Measurements from ENCODE around the gene LDAF1. TPM values are rescaled to one million over a fixed set of nuclear protein-coding genes. Genes with fewer than 3 reads are reported as not detected.
"Not testable (repeated sequence)": the region's sequence is repeated elsewhere in the genome, so short reads cannot be mapped to it uniquely, and the experiment has no call there.

LDAF1 gene
- total RNA-seq, 3 donors from 2014 or later (not counting 1 experiment from before 2014, with no cell fraction given): 4.6 to 12.9 (median 5.9) TPM

GRCh38 chr16:21153124-21153729 lies 5.2 kb upstream of the LDAF1 start:
- ATAC-seq; H3K4me3 Mint-ChIP-seq; H3K4me1 ChIP-seq (ENCODE audit: control insufficient read depth, insufficient read depth, low read length); H3K36me3 ChIP-seq (ENCODE audit: control insufficient read depth, insufficient read depth, low read length); H3K9me3 ChIP-seq (ENCODE audit: control insufficient read depth, insufficient read depth, low read length); H3K27me3 ChIP-seq (ENCODE audit: control insufficient read depth, insufficient read depth, low read length); H3K9me3 Mint-ChIP-seq; H3K4me3 ChIP-seq (ENCODE audit: low read length); H3K27ac ChIP-seq (ENCODE audit: low read length); H3K27ac Mint-ChIP-seq; H3K4me1 Mint-ChIP-seq; DNase-seq; intact Hi-C loops (cut with micrococcal nuclease); H3K36me3 Mint-ChIP-seq: not testable (repeated sequence)
- H3K27me3 Mint-ChIP-seq (ENCODE audit: low read depth in 2 of 2): peaks cover 4 to 15% of the 10 kb centered on the region in 2 donors
- WGBS (ENCODE audit: insufficient coverage): 98% methylated on average over 10 of the region's 11 CpGs

- H3K27ac Mint-ChIP-seq; intact Hi-C loops (cut with micrococcal nuclease); H3K36me3 Mint-ChIP-seq; H3K9me3 Mint-ChIP-seq; H3K4me3 ChIP-seq (ENCODE audit: low read length); H3K27me3 ChIP-seq (ENCODE audit: control insufficient read depth, insufficient read depth, low read length); H3K9me3 ChIP-seq (ENCODE audit: control insufficient read depth, insufficient read depth, low read length); H3K27me3 Mint-ChIP-seq (ENCODE audit: low read depth in 2 of 2); DNase-seq; H3K4me3 Mint-ChIP-seq; ATAC-seq; H3K36me3 ChIP-seq (ENCODE audit: control insufficient read depth, insufficient read depth, low read length); H3K27ac ChIP-seq (ENCODE audit: low read length): not testable (repeated sequence)
- H3K4me1 ChIP-seq (ENCODE audit: control insufficient read depth, insufficient read depth, low read length): peaks cover 20% of the 10 kb centered on the region
- no CpG with 5 or more reads among the region's 1 CpG for WGBS (ENCODE audit: insufficient coverage)
- H3K4me1 Mint-ChIP-seq: peaks cover 11 to 17% of the 10 kb centered on the region in 2 donors
Observed at GRCh38 chr16:21156011-21156410, 2.5 kb upstream of the LDAF1 start.

DNA sequence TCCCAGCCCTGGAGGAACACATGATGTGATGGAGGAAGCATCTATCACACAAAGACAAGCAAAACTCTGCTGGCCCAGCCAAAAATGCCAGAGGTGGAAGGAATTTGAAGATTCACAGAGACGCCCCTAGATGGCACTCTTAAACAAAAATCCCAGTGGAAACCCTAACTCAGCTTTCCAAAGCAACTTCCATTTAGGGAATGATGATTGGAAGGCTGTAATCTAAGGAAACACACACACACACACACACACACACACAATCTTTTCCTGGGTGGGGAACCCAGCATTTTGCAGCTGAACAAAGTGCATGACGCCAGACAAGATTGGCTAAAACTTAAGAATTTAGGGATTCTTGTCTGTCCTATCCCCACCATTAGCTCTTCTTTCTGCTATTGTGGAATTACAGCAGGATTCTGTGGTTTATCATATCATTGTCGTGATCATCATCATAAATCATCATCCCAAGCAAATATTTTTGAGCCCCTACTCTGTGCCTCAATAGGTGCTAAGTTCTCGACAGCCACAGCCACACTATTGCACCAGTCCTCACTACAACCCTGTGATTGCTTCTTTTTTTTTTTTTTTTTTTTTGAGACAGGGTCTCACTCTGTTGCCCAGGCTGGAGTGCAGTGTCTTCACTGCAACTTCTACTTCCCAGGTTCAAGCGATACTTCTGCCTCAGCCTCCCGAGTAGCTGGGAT lies 1.6 kb upstream of the LDAF1 start:
- Mint-ChIP-seq H3K27ac (no peak overlapping the region), H3K36me3 (no peaks in the 10 kb centered on the region), H3K4me3 (peak overlapping the region; percentile 33), H3K4me1 (peaks cover 11 to 17% of the 10 kb centered on the region in 2 donors), H3K27me3 (ENCODE audit: low read depth in 2 of 2) (no peaks in the 10 kb centered on the region), H3K9me3 (no peaks in the 10 kb centered on the region)
- 88% methylated on average over 5 of the region's 6 CpGs for WGBS (ENCODE audit: insufficient coverage)
- DNase-seq (peak in 1 of 2 donors; percentile 33), ATAC-seq (no peak)
- Histone ChIP-seq H3K36me3 (ENCODE audit: control insufficient read depth, insufficient read depth, low read length) (no peaks in the 10 kb centered on the region), H3K9me3 (ENCODE audit: control insufficient read depth, insufficient read depth, low read length) (no peaks in the 10 kb centered on the region), H3K27ac (ENCODE audit: low read length) (no peak overlapping the region), H3K4me1 (ENCODE audit: control insufficient read depth, insufficient read depth, low read length) (peaks cover 20% of the 10 kb centered on the region), H3K4me3 (ENCODE audit: low read length) (no peak overlapping the region), H3K27me3 (ENCODE audit: control insufficient read depth, insufficient read depth, low read length) (no peaks in the 10 kb centered on the region)
- TF ChIP-seq, protein P1, sequence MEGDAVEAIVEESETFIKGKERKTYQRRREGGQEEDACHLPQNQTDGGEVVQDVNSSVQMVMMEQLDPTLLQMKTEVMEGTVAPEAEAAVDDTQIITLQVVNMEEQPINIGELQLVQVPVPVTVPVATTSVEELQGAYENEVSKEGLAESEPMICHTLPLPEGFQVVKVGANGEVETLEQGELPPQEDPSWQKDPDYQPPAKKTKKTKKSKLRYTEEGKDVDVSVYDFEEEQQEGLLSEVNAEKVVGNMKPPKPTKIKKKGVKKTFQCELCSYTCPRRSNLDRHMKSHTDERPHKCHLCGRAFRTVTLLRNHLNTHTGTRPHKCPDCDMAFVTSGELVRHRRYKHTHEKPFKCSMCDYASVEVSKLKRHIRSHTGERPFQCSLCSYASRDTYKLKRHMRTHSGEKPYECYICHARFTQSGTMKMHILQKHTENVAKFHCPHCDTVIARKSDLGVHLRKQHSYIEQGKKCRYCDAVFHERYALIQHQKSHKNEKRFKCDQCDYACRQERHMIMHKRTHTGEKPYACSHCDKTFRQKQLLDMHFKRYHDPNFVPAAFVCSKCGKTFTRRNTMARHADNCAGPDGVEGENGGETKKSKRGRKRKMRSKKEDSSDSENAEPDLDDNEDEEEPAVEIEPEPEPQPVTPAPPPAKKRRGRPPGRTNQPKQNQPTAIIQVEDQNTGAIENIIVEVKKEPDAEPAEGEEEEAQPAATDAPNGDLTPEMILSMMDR (IDR thresholded peaks at IDR 0.05): peak; percentile 34
- intact Hi-C loops (cut with micrococcal nuclease): no loop called here

DNA sequence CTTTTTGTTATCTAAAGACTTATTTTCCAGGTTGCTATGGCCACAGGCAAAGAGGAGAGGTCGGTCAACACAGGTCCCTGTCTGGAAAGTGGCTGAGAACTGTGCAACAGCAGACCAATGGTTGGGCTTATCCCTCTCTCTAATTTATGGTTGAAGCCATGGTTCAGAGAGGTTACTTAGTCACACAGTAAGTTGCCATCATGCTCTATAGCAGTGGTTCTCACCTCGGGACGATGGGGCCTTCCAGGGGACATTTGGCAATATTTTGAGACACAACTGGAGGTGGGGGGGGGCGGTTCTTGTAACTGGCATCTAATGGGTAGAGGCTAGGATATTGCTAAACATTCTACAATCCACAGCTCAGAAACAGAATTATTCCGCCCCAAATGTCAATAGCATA lies 842 bp upstream of the LDAF1 start:
- intact Hi-C loops (cut with micrococcal nuclease): no loop called here
- Mint-ChIP-seq H3K4me3 (peak overlapping the region; percentile 93), H3K27ac (no peak overlapping the region), H3K36me3 (no peaks in the 10 kb centered on the region), H3K27me3 (ENCODE audit: low read depth in 2 of 2) (no peaks in the 10 kb centered on the region), H3K9me3 (no peaks in the 10 kb centered on the region), H3K4me1 (peaks cover 11 to 17% of the 10 kb centered on the region in 2 donors)
- Histone ChIP-seq H3K27me3 (ENCODE audit: control insufficient read depth, insufficient read depth, low read length) (no peaks in the 10 kb centered on the region), H3K27ac (ENCODE audit: low read length) (no peak overlapping the region), H3K4me3 (ENCODE audit: low read length) (no peak overlapping the region), H3K4me1 (ENCODE audit: control insufficient read depth, insufficient read depth, low read length) (peaks cover 20% of the 10 kb centered on the region), H3K36me3 (ENCODE audit: control insufficient read depth, insufficient read depth, low read length) (no peaks in the 10 kb centered on the region), H3K9me3 (ENCODE audit: control insufficient read depth, insufficient read depth, low read length) (no peaks in the 10 kb centered on the region)
- TF ChIP-seq, protein P1 (IDR thresholded peaks at IDR 0.05): no peak
- DNase-seq: no peak
- no peak for ATAC-seq
- WGBS (ENCODE audit: insufficient coverage): 91% methylated on average over 4 of the region's 5 CpGs
